Esophagus squamous epithelium (tissue), 4 donors: ENCODE data around the gene TMF1.

Experiments
- POLR2A ChIP-seq, 4 donors: fragments of 450-650 bp; IDR thresholded peaks; one replicate each; pipeline ENCODE4 v1.6.1; 2017; ENCODE audit warnings: antibody characterized with exemption in 4 of 4, mild to moderate bottlenecking in 4 of 4, moderate library complexity in 3 of 4
- TF ChIP-seq, protein P1 (sequence below), 6 experiments: fragments of 450-650 bp in 4 of 6; fragments of 200-600 bp in 2 of 6; sonication (generic) in 2 of 6; IDR thresholded peaks; one replicate each; pipeline ENCODE4 v1.5.1; 2016 to 2019; ENCODE audit warnings: antibody characterized with exemption in 6 of 6, mild to moderate bottlenecking in 4 of 6, moderate library complexity in 4 of 6

- TF ChIP-seq, protein P1, sequence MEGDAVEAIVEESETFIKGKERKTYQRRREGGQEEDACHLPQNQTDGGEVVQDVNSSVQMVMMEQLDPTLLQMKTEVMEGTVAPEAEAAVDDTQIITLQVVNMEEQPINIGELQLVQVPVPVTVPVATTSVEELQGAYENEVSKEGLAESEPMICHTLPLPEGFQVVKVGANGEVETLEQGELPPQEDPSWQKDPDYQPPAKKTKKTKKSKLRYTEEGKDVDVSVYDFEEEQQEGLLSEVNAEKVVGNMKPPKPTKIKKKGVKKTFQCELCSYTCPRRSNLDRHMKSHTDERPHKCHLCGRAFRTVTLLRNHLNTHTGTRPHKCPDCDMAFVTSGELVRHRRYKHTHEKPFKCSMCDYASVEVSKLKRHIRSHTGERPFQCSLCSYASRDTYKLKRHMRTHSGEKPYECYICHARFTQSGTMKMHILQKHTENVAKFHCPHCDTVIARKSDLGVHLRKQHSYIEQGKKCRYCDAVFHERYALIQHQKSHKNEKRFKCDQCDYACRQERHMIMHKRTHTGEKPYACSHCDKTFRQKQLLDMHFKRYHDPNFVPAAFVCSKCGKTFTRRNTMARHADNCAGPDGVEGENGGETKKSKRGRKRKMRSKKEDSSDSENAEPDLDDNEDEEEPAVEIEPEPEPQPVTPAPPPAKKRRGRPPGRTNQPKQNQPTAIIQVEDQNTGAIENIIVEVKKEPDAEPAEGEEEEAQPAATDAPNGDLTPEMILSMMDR (IDR thresholded peaks at IDR 0.05) = no peak
- TF ChIP-seq POLR2A (IDR thresholded peaks at IDR 0.05) = no peak
These were observed 6.2 kb upstream of the TMF1 start for GRCh38 chr3:69058180-69058946.
